HG02642 (cell line): Measurements from ENCODE around the gene ACE.

Experiments used
- ATAC-seq: cut with Tn5 transposase; IDR thresholded peaks from one replicate; pipeline ENCODE4 v1.9.1; 2021; ENCODE audit warnings: mild to moderate bottlenecking; ENCODE audit not compliant: unreplicated experiment, poor library complexity

The ACE gene

DNA sequence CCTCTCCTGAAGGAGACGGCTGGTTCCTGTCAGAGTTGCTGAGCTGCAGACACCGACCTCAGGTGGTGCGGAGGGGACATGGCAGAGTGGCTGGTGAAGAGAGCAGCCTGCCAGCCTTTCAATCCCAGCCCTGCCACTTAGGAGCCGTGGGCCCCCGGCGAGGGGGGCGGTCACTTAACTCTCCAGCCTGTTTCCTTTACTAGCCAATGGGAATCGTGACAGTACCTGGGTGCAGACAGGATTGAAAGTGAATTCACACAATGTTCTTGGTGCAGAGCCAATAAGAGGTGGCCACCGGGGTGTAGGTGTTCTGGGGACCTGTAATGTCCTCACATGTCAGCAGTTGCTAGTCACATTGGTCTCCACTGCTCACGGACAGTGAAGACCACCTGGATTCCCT is 13.5 kb downstream of the ACE start:
- no peak for ATAC-seq

- ATAC-seq, result no peak
Measured at GRCh38 chr17:63490858-63491400, 14.1 kb downstream of the ACE start.

DNA sequence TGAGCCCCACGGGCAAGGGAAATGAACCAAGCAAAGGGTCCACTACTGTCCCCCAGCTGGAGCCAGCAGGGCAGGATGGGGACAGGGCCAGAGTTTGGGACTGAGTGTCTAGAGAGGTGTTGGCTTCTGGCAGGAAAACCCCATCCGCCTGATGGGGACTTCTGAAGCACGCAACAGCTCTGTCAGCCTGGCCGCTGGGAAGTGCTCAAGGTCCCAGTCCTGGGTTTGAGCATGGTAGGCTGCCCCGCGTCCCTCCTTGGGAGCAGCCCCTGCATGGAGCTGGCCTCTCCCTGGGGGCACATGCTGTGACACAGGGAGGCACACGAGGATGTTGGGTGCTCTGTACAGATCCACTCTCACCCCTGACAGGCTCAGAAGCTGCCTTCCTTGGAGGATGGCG is 14.6 kb downstream of the ACE start:
- ATAC-seq, result no peak

- no peak for ATAC-seq
Measured at GRCh38 chr17:63491977-63492618, 15.2 kb downstream of the ACE start.

- ATAC-seq, result no peak
Measured at GRCh38 chr17:63492940-63493339, 16.1 kb downstream of the ACE start.

GRCh38 chr17:63493411-63493810 is 16.6 kb downstream of the ACE start:
- no peak for ATAC-seq

GRCh38 chr17:63494300-63494928 is 17.6 kb downstream of the ACE start:
- ATAC-seq, result no peak

GRCh38 chr17:63495491-63495890 is 18.6 kb downstream of the ACE start:
- no peak for ATAC-seq

DNA sequence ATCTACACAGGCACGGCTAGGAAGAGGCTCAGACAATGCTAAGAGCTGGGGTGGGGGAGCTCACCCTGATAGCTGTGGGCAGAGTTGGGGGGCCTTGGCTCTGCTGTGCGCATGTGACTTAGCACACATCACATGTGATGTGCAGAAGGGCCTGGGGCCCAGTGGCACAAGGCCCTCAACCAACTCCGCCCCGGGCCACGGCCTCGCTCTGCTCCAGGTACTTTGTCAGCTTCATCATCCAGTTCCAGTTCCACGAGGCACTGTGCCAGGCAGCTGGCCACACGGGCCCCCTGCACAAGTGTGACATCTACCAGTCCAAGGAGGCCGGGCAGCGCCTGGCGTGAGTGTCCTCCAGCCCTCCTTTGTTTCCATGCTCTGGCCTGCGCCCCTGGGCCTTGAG is 19.3 kb downstream of the ACE start:
- no peak for ATAC-seq

GRCh38 chr17:63496663-63497400 is 20.0 kb downstream of the ACE start:
- ATAC-seq, result no peak

- ATAC-seq, result no peak
Measured at GRCh38 chr17:63497708-63498483, 21.0 kb downstream of the ACE start.

GRCh38 chr17:63498626-63499195 is 21.9 kb downstream of the ACE start:
- no peak for ATAC-seq

GRCh38 chr17:63500543-63501390 is 23.9 kb downstream of the ACE start:
- ATAC-seq, result no peak

DNA sequence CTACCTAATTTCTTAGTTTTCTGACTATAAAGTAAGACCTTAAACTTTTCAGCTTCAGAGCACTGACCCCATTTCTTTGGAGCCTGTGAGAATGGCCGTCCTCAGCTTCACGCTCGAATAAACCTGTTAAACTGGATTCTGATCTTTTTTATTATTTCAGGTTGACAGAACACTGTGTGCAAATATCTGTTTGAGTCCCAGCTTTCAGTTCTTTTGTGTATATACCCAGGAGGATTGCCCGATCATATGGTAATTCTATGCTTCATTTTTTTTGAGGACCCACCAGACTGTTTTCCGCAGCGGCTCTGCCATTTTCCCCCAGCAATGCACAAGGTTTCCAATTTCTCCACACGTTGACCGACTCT is 26.5 kb downstream of the ACE start:
- no peak for ATAC-seq

DNA sequence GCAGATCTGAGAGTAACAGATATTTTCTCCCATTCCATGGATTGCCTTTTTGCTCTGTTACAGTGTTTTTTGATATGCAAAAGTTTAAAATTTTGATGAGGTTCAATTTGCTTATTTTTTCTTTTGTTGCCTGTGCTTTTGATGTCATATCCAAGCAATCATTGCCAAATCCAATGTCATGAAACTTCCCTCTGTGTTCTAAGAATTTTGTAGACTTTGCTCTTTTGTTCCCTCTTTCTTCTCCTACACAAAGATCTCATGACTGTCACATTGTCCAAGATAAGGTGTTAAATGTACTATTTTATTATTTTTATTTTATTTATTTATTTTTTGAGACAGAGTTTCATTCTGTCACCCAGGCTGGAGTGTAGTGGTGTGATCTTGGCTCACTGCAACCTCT is 27.4 kb downstream of the ACE start:
- no peak for ATAC-seq

- ATAC-seq, result no peak
Measured at GRCh38 chr17:63505341-63505740, 28.5 kb downstream of the ACE start.

- no peak for ATAC-seq
Measured at GRCh38 chr17:63506627-63507026, 29.8 kb downstream of the ACE start.

DNA sequence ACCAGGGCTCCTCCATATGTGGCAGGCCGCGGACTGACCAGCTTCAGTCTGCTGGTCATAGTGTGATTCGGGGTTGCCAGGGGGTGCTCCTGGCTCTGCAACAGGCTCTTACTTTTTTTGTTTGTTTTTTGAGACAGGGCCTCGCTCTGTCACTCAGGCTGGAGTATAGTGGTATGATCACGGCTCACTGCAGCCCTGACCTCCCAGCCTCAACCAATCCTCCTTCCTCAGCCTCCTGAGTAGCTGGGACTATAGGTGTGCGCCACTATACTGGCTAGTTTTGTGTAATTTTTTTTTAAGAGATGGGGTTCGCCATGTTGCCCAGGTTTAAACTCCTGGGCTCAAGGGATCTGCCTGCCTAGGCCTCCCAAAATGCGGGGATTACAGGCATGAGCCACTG is 34.5 kb downstream of the ACE start:
- ATAC-seq, result no peak

- ATAC-seq, result no peak
Measured at GRCh38 chr17:63512388-63512787, 35.5 kb downstream of the ACE start.
